Measurements from ENCODE around the gene NAT14.

NAT14 gene

DNA sequence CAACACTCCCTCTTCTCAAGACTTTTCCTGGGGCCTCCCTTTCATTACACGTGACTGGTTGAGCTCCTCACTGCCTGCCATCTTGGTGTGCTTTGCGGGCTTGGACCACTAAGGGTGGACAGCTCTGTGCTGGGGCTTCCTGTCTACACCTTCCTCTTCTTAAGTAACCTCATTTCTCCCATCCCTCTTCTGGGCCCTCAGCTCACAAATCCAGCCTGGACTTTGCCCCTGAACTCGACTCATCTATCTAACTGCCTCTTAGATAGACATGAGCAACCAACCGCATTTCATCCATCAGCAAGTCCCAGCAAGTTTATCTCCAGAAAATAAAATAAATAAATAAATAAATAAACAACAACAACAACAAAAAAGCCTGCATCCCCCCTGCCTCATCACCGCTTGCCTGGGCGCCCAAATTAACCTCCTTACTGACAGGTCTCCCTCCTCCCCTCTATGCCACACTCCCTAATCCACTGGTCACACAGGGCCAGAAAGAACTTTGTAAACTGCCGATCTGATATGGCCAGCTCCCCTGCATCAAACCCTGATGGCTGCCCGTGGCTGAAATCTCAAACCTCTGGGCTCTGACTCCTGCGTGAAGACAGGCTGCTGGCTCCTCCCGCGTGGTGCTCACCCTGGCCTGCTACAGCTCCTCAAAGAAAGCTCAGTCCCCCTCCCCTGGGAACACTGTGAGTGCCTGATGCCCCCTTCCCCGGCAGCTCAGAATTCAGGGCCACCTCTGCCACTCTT is 31.3 kb upstream of the NAT14 start:
- DNase-seq (ENCODE audit: low spot score), result peak; percentile 59

DNA sequence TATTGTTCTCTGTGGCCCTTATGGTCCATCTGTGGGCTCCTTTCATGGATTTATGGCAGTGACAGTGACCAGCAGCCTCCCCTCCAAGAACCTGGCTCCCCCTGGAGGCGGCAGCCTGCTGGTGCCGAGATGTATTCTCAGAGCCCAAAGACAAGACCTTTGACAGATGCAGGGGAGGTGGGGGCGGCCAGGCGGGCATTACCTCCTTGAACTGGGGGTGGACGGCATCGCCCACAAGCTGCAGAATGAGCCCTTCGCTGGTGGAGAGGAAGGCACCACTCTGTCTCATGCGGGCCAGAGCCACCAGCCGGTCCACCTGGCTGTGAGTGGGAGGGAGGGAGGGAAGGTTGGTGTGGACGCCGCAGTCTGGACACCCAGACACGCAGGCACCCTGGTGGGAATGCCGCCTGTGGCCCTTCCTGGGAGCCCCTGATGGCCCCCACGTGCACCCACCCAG is 30.2 kb upstream of the NAT14 start:
- DNase-seq (ENCODE audit: low spot score), result peak; percentile 87

DNA sequence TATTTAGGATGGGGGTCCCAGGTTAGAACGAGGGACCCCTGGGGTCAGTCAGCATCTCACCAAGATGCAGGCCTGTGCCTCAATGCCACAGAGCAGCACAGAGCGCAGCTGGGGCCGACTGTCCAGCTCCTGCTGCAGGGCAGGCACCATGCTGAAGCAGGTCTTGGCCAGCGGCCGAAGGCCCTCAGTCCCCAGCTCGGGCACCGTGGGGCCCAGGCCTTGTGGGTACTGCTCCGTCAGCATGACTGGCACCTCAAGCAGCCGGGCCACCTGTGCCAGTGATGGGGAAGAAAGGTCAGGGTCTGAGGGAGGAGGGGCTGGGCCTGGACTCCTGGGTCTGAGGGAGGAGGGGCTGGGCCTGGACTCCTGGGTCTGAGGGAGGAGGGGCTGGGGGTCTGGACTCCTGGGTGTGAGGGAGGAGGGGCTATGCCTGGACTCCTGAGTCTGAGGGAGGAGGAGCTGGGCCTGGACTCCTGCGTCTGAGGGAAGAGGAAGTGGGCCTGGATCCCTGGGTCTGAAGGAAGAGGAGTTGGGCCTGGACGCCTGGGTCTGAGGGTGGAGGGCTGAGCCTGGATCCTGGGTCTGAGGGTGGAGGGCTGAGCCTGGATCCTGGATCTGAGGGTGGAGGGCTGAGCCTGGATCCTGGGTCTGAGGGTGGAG is 29.3 kb upstream of the NAT14 start:
- no peak for DNase-seq (ENCODE audit: low spot score)

GRCh38 chr19:55456347-55456746 is 28.6 kb upstream of the NAT14 start:
- no peak for DNase-seq (ENCODE audit: low spot score)

- no peak for DNase-seq (ENCODE audit: low spot score)
Observed at GRCh38 chr19:55457683-55458457, 27.1 kb upstream of the NAT14 start.

DNA sequence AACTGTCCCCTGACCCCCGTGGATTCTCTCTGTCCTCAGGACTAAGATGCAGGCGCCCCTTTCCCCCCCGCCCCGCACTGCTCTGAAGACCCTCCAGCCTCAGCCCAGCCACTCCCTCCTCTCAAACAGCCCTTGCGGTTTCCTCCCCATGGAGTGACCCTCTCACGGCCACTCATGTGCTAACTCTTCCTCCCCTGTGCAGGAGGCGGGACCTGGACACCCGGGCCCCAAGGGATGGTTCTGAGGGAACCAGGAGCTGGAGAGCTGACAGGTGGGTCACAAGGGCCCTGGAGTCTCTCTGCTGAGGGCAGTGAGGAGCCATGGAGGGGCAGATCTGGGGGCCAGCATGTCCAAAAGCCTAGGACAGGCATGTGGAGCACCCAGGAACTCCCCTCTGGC is 25.4 kb upstream of the NAT14 start:
- DNase-seq (ENCODE audit: low spot score), result no peak

DNA sequence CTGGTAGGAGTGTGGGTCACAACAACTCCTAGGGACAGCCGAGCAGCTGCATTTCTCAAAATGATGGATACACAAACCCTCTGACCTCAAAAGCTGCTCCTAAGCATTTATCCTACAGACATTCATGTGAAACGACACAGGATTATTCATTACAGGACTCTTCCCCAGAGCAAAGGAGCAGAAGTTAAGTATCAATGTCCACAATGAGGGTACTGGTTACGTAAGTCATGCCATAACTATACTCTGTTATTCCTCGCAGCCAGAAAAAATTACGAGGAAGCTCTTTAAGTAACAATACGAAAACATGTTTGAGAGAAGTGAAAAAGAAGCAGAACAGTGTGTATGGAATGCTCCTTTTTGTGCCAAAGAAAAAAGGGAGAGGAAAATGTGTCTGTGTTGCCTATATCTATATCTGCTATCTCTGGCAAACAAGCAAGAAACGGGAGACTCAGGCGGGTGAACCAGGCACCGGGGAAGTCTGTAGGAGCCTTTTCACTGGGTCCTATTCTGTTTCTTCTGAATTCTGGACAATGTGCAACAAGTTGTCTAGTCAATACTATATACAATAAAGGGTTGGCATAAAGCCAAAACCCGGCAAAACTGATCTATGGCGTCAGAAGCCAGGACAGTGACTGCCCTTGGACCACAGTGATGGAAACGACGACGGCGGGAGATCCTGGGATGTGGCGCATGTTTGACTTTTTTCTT is 24.9 kb upstream of the NAT14 start:
- no peak for DNase-seq (ENCODE audit: low spot score)

DNA sequence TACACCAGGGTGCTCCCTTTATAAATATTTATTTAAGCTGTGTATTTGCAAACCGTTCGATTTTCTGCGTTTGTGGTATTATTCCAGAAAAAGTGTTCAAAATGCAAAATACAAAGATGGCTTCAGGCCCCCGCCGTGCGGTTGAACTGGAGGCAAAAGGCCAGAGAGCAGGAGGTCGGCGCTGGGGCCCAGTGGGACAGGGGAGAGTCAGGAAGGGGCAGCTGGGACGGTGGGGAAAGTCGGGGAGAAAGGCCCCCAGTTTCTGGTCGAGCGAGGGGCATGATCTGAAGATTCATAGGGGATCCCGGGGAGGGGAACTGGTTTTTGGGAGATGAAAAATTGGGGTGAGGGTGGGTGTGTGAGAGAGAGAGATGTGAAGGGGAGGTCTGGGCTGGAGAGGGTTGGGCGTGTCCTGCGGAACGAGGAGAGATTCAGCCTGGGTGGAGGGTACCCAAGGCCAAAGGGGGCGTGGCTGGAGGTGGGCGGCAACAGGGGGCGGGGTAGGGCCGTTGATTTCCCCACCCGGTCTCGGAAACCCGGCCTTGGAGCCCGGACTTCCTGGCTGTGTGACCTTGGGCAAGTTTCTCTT is 24.2 kb upstream of the NAT14 start:
- DNase-seq (ENCODE audit: low spot score), result peak; percentile 97

- peak; percentile 99 for DNase-seq (ENCODE audit: low spot score)
Observed at GRCh38 chr19:55461259-55461973, 23.6 kb upstream of the NAT14 start, which contains the start of gene ISOC2. Gene ISOC2 (minus strand): TSS chr19:55461642. CDS start chr19:55456486, 5,156 bp downstream.

- DNase-seq (ENCODE audit: low spot score), result no peak
Observed at GRCh38 chr19:55461974-55462626, 22.9 kb upstream of the NAT14 start.

DNA sequence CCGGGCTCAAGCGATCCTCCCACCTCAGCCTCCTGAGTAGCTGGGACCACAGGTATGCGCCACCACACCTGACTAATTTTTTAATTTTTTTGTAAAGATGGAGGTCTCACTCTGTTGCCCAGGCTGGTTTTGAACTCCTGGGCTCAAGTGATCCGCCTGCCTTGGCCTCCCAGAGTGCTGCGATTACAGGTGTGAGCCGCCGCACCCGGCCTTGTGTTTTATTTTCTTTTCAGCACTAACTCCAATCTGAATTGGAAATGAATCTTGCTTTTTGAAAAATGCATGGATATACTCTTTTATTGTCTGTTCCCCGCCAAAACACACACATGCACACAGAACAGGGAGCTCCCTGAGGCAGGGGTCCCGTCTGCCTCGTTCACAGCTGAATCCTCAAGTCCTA is 22.3 kb upstream of the NAT14 start:
- no peak for DNase-seq (ENCODE audit: low spot score)

GRCh38 chr19:55463583-55464031 is 21.4 kb upstream of the NAT14 start:
- DNase-seq (ENCODE audit: low spot score), result no peak

GRCh38 chr19:55464039-55464661 is 20.8 kb upstream of the NAT14 start:
- DNase-seq (ENCODE audit: low spot score), result no peak

DNA sequence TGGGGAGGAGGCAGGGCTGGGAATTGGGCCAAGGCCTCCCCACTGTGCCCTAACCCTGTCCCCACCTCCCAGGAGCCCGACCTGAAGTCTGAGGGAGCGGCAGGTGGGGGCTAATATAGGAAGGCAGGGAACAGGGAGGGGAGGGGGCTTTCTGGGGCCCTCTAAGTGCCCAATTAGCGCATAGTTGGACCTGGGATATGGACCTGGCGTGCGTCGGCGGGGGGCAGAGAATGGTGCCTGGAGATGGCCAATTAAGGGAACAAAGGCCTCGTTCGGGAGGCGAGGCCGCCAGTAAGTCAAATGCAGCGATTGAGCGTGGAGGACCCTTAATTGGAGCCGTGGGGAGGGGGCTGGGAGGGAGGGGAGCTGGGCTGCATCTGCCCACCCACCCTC is 20.3 kb upstream of the NAT14 start, which contains the start of gene C19orf85:
Gene C19orf85, minus strand, starts transcription at position 90 of the 393 bp plus-strand sequence. CDS start 197 bp downstream, outside the sequence.
- no peak for DNase-seq (ENCODE audit: low spot score)

GRCh38 chr19:55465460-55466240 is 19.3 kb upstream of the NAT14 start:
- DNase-seq (ENCODE audit: low spot score), result no peak

- no peak for DNase-seq (ENCODE audit: low spot score)
Observed at GRCh38 chr19:55466241-55466614, 18.8 kb upstream of the NAT14 start.

DNA sequence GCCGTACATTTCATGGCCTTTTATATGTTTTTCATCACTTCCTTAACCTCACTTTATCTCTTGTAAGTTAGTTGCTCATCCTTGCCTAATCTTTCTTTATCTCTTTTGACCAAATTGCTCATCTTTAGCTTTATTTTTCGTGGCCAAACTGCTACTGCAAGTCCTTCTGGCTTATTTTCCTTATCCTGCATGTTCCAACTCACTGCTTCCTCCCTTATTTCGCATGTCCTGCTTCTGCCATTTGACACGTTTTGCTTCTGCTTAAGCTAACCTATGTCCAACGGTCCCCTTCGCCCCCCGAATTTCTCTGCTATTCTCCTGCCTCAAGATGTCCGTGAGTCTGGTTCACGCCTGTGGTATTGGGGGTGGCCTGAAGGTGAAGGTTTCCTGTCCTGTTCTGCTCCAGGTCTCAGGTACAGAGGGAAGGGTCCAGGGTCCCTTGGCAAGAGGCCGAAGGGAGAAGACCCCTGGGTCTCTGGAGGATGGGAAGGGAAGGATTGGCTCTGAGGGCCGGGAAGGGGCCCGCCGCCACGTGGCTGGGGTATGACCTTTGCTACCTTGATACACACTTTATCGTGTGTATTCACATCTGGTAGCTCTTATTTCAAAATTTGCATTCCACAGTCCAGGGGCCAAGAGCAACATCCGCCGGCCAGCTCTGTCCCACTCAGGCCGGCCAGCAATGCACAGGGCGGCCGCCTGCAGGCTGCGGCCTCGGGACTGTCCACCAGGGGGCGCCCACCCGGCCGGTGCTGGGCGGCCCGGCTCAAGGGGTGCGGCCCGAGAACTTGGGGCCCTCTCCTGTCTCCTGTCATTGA is 17.5 kb upstream of the NAT14 start:
- peak; percentile 76 for DNase-seq (ENCODE audit: low spot score)

- no peak for DNase-seq (ENCODE audit: low spot score)
Observed at GRCh38 chr19:55468054-55468393, 17.0 kb upstream of the NAT14 start.

All from HuH-7 (cell line).